NCI-H2107 treated with DMSO at 0.1 percent for 48 hours (cell line): ENCODE measurements around the gene RFC2.

Experiments used
- DNase-seq: peaks from one replicate; lab custom pipeline; 2025; ENCODE audit not compliant: unreplicated experiment; lab: John Stamatoyannopoulos, UW

Gene RFC2

GRCh38 chr7:74254129-74254857 lies at the start of gene RFC2:
RFC2 (minus strand) TSS chr7:74254399; CDS start chr7:74254383, 16 bp downstream.
- DNase-seq: peak; percentile 87

DNA sequence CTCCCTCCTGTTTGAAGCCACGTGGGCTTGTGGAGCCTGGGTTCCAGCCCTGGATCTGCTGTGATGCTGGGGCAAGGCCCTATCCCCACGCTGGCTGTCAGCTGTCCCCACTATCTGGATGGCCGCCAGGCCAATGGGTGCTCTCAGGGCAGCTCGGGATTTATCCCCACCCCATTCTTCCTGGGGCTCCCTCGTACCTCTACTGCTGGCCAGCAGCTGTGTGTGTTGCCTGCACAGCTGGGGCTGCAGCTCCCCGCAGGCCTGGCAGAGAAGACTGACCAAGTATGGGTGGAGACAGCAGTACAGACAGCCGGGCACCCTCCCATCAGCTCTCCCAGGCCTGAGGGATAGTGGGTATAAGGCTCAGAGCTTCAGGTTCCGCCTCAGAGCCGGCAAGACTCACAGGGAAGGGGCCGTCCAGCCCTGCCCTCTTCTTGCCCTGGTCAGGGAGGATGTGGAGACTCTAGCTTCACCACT lies 48.6 kb upstream of the RFC2 start:
- no peak for DNase-seq

DNA sequence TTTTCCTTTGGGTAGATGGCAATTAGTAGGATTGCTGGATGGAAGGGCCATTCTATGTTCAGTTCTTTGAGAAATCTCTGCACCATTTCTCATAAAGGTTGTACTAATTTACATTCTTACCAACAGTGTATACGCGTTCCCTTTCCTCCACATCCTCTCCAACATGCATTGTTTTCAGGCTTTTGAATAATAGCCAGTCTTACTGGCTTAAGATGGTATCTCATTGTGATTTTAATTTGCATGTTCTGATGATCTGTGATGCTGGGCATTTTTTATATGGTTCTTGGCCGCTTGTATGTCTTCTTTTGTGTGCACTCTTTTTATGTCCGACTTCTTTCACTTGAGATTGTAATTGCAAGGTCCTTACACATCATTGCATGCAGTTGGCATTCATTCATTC lies 46.7 kb upstream of the RFC2 start:
- DNase-seq: no peak

DNA sequence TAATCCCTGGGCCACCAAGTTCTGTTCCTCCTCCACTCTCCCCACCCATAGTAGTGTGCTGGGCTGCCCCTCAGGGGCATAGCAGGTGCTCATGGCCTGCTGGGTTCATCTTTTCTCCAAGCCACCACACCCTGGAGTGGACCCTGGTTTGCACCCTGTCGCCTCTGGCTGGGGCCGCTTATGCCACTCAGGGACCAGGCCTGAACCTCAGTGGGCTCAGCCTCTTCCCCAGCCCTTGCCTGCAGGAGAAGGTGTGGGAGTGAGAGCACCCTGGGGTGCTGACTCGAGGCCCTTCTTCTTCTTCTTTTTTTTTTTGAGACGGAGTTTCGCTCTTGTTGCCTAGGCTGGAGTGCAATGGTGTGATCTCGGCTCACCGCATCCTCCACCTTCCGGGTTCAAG lies 45.2 kb upstream of the RFC2 start:
- no peak for DNase-seq

DNA sequence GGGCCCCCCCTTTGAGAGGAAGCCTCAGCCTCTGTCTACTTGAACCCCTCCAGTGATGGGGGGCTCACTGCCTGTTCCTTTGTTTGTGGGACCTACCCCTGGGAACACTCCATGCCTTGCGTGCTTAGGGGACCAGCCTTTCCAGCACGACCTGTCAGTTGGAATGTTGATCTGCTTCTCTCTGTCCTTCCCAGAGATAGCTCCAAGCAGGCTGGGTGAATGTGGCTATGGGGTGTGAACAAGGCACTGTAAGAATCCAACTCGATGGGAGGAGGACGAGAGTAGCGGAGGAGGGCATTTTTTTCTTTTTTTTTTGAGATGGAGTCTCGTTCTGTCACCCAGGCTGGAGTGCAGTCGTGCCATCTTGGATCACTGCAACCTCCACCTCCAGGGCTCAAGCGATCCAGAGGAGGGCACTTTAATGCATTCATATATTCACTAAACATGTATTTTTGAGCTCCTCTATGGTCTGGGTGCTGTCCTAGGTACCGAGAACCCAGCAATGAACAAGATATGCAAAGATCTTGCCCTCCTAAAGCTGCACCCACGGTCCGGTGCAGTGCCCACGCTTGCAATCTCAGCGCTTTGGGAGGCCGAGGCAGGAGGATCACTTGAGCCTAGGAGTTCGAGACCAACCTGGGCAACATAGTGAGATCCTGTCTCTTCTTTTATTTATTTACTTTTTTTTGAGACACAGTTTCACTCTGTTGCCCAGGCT lies 43.5 kb upstream of the RFC2 start:
- DNase-seq: no peak

- peak; percentile 61 for DNase-seq
Measured at GRCh38 chr7:74294191-74294998, 40.2 kb upstream of the RFC2 start.

DNA sequence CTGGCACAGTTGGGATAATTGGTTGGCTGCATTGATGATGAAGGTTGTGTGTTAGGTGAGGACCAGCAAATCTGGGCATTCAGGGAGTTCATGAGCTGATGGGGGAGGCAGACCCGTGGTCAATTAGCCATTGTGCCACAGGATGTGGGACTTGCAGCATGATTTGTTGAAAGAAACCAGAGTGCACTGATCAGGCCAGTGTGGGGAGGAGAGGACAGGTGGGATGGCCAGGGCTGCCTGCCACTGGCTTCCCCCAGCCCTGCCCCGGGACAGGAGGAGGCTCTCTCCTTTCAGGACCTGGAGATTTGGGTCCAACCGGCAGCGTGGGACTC lies 39.3 kb upstream of the RFC2 start:
- DNase-seq: no peak

- DNase-seq: no peak
Measured at GRCh38 chr7:74292757-74293576, 38.8 kb upstream of the RFC2 start.

DNA sequence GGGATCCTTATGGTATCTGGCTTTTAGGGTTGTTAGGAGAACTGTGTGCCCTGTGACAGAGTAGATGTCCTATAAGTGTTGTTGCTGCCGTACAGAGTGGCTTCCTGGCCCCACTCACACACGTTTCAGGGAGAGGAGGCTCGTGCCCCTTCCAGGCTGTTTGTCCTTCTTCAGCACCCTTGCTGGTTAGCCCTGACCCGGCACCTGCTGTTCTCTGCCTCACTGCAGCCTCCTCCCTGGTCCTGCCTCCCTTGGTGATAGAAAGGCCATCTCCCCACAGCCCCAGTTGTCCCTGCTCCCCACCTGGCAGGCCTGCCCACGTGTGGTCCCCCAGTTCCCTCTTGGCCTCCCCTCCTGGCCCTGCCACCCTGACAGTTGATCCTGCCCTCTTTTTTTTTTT lies 37.3 kb upstream of the RFC2 start:
- no peak for DNase-seq

DNA sequence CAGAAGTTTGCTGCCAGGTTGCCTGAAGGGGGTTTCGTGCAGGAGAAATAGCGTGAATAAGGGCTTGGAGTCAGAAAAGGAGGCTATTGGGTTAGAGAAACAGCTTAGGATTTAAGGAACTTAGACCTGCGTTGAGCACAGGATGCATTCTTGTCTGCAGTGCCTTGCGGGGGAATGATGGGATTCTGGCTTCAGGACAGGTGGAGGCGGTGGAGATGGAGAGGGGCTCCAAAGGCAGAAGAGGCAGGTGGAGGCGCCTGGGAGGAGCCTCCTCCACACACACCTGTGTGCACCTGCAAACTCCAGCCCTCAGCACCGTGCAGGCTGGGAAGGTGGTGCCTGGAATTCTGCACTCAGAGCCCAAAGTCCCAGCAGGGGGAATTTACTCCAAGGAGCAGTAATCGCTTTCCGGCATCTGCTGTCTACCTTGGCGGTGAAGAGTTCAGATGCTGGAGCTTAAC lies 36.8 kb upstream of the RFC2 start:
- DNase-seq: peak; percentile 39

- no peak for DNase-seq
Measured at GRCh38 chr7:74290553-74290950, 36.4 kb upstream of the RFC2 start.

DNA sequence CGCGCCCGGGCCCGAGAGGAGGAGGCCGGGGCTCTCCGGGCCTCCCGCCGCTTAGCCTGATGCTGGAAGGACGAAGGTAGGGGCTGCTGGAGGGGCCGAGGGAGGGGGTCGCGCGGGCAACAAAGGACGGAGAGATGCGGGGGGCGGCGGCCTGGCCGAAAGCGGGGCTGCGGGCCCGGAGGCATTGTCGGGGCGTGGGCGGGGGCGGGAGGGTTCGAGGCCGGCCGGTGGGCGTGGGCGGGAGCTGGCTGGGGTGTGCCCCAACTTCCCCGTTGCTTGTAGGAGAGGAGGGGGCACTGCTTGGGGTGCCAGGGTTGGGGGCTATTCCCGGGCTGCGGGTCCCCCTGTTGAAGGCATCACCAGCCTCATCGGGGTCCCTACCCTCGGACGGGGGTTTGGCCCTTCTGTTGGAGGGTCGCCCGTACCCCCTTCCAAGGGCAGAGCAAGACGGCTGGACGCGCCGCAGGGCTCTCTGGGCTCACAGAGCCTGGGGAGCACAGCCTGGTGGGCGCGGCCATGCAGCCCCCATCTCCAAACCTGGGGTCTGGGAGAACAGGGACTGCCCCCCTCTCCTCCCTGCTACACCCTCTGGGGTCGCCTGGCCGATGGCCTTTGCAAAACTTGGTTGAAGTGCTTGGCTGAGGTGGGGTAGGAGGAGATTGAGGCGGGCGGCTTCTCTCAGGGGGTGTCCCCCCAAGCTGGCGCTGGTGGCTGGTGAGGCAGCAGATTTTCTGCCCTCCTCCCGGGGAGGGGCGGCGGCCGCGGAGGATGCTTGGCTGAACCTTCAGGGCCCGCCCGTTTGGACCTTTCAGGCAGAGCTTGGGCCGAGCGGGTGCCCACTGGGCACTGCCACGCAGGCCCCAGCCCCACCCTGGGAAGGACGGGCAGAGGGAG lies 35.7 kb upstream of the RFC2 start:
- DNase-seq: no peak

GRCh38 chr7:74289018-74289658 lies 34.9 kb upstream of the RFC2 start, which contains the start of gene CLIP2:
CLIP2 (plus strand) TSS chr7:74289407; CDS start chr7:74317547, 28,140 bp downstream.
- DNase-seq: peak; percentile 53

DNA sequence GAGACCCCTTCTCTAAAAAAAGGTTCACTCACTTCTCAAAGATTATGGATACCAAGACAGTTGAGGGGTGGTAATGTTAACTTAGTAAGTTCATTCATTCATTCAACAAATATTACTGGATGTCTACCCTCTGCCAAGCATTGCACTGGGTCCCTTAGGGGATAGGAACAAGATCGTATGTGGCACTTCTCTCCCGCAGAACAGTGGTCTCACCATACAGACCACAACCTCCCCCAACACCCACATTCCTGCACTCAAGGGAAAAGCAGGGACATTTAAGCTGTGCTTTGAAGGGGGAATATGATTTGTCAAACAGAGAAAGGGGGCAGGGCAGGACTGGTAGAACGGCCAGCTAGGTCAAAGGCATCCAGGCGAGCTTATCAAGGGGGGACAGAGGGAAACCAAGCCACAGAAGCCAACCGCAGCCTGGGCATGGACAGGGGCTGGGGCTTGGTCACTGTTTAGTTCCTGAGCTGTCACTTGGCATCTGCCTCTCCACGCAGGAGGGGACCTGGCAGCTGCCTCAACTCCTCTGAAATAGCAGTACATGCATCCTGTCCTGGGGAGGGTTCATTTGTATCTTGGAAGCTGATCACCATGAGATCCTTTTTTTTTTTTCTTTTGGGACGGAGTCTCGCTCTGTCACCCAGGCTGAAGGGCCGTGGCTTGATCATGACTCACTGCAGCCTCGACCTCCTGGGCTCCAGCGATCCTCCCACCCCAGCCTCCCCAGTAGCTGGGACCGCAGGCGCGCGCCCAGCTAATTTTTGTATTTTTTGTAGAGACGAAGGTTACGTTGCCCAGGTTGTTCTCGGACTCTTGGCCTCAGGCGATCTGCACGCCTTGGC lies 34.1 kb upstream of the RFC2 start:
- DNase-seq: no peak

- DNase-seq: no peak
Measured at GRCh38 chr7:74287303-74288033, 33.3 kb upstream of the RFC2 start.

DNA sequence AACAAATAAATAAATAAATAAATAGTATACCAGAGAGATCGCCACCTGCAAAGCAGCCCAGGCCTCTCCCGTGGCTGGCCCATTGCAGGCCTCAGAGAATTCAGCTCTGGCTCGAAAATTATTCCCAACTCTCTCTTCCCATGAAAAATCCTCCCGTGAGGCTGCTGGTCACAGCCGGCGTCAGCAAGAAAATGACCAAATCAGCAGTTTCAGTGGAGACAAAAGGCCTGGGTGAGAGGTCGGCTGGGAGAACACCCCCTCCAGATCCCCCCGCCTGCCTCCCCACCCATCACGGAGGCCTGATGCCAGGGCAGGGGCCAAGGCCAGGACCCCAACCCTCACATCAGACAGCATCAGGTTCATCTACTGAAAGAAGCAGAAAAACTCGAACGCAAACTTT lies 31.9 kb upstream of the RFC2 start:
- no peak for DNase-seq

DNA sequence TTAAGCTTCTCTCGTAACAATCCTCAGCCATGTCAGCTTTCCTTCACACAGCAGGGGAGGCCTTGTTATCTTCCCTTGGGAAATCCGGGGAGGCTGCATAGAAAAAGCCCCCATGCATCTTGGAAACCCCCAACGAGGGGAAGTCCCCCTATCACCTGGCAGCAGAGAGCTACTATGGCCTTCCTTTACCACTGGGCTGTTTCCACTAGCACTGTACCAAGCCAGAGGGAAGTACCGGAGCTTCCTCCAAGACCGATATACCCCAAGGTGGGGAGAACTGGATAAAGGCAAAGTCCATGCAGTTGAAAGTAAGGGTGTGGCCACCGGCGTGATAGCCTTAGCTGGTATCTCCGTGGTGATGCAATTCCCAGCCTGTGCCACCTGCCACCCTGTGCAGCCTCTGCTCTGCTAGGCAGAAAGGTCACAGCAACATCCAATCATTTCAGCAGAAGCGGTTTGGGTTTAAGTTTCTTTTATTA lies 30.6 kb upstream of the RFC2 start:
- DNase-seq: peak; percentile 30
